ENCODE data around the gene TLR6.

The TLR6 gene

DNA sequence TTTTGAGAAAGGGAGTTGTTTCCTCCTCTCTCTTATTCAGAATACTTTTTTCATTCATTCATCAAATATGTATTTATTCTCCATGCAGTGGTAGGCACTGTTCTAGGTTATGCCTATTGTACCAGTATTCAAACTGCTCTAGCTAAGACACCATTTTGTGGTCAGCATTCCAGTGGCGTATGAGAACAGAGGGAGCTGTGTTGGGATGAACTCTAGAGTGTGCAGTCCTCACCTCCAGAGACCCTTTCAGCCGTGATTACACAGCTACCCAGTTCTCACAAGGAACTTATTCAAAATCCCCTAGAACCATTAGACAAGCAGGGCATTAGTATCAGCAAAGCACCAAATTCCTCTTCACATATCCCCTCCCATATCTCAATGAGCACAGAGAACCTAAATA lies 56.3 kb downstream of the TLR6 start:
- Histone ChIP-seq H3K27ac (no peak overlapping the region), H3K9me3 (ENCODE audit: severe bottlenecking) (peaks cover 5% of the 10 kb centered on the region), H3K27me3 (ENCODE audit: insufficient read depth, low read depth, severe bottlenecking) (no peaks in the 10 kb centered on the region), H3K4me3 (ENCODE audit: low read depth, low read length) (no peak overlapping the region), H3K36me3 (no peaks in the 10 kb centered on the region)
- DNase-seq = no peak
- no peak for TF ChIP-seq CTCF (IDR thresholded peaks at IDR 0.05; ENCODE audit: low read depth, low read length)

- H3K9me3 ChIP-seq (ENCODE audit: severe bottlenecking) = no peaks in the 10 kb centered on the region
- no peak for DNase-seq
- no peak overlapping the region for H3K27ac ChIP-seq
- H3K27me3 ChIP-seq (ENCODE audit: insufficient read depth, low read depth, severe bottlenecking) = no peaks in the 10 kb centered on the region
- TF ChIP-seq CTCF (IDR thresholded peaks at IDR 0.05; ENCODE audit: low read depth, low read length) = no peak
- no peak overlapping the region for H3K4me3 ChIP-seq (ENCODE audit: low read depth, low read length)
- no peaks in the 10 kb centered on the region for H3K36me3 ChIP-seq
These were observed 61.5 kb downstream of the TLR6 start for GRCh38 chr4:38795087-38795486.

GRCh38 chr4:38794051-38794450 lies 62.6 kb downstream of the TLR6 start:
- TF ChIP-seq CTCF (IDR thresholded peaks at IDR 0.05; ENCODE audit: low read depth, low read length) = no peak
- peaks cover 2% of the 10 kb centered on the region for H3K9me3 ChIP-seq (ENCODE audit: severe bottlenecking)

GRCh38 chr4:38791010-38791409 lies 65.6 kb downstream of the TLR6 start:
- Histone ChIP-seq H3K9me3 (ENCODE audit: severe bottlenecking) (peaks cover 2% of the 10 kb centered on the region), H3K4me3 (ENCODE audit: low read depth, low read length) (no peak overlapping the region), H3K27ac (no peak overlapping the region), H3K27me3 (ENCODE audit: insufficient read depth, low read depth, severe bottlenecking) (no peaks in the 10 kb centered on the region), H3K36me3 (no peaks in the 10 kb centered on the region)
- DNase-seq = no peak
- TF ChIP-seq CTCF (IDR thresholded peaks at IDR 0.05; ENCODE audit: low read depth, low read length) = no peak

More at GRCh38 chr4:38794051-38794450, 62.6 kb downstream of the TLR6 start:
- DNase-seq = no peak
- Histone ChIP-seq H3K27ac (no peak overlapping the region), H3K36me3 (no peaks in the 10 kb centered on the region), H3K27me3 (ENCODE audit: insufficient read depth, low read depth, severe bottlenecking) (no peaks in the 10 kb centered on the region), H3K4me3 (ENCODE audit: low read depth, low read length) (no peak overlapping the region)

DNA sequence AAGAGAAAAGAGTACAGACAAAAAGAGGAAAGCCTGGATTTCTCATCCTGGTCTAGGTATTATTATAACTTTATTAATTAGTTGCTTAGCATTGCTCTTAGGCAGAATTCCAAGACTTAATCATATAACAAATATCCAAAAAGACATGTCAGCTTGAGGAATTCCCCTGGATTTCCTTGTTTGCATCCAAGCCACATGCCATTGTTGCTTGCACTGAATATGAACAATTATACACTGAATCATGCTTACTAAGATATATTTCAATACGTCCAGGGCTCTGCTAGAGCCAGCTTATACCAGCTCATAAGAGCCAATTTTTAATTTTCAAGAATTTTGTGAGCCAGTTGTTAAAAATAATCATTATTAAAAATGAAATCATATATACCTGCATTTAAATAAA lies 68.3 kb downstream of the TLR6 start:
- Histone ChIP-seq H3K36me3 (no peaks in the 10 kb centered on the region), H3K9me3 (ENCODE audit: severe bottlenecking) (peaks cover 2% of the 10 kb centered on the region), H3K27ac (no peak overlapping the region), H3K27me3 (ENCODE audit: insufficient read depth, low read depth, severe bottlenecking) (no peaks in the 10 kb centered on the region), H3K4me3 (ENCODE audit: low read depth, low read length) (no peak overlapping the region)
- DNase-seq = no peak
- no peak for TF ChIP-seq CTCF (IDR thresholded peaks at IDR 0.05; ENCODE audit: low read depth, low read length)

- no peaks in the 10 kb centered on the region for H3K27me3 ChIP-seq (ENCODE audit: insufficient read depth, low read depth, severe bottlenecking)
- no peak for TF ChIP-seq CTCF (IDR thresholded peaks at IDR 0.05; ENCODE audit: low read depth, low read length)
- H3K9me3 ChIP-seq (ENCODE audit: severe bottlenecking) = peaks cover 2% of the 10 kb centered on the region
- no peak overlapping the region for H3K4me3 ChIP-seq (ENCODE audit: low read depth, low read length)
- no peak for DNase-seq
- H3K36me3 ChIP-seq = no peaks in the 10 kb centered on the region
- no peak overlapping the region for H3K27ac ChIP-seq
These were observed 68.9 kb downstream of the TLR6 start for GRCh38 chr4:38787693-38788092.
